ENCODE data around the gene DNAH9. TPM values are rescaled to one million over a fixed set of nuclear protein-coding genes. Genes with fewer than 3 reads are reported as not detected.

Gene DNAH9
- total and polyA plus RNA-seq, 2 of the 8 experiments (the other 6 are each of a cell fraction or from before 2014, with no cell fraction given): 0.21 to 0.86 TPM

- Histone ChIP-seq H3K79me2 (ENCODE audit: control insufficient read depth in 1 of 2, insufficient read depth in 2 of 2, low read length in 2 of 2) (no peaks in the 10 kb centered on the region), H4K91ac (replicated peaks; ENCODE audit: insufficient read length, low read length) (no peak overlapping the region), H3K79me1 (ENCODE audit: low read depth, low read length) (no peaks in the 10 kb centered on the region), H3K4ac (replicated peaks; ENCODE audit: insufficient read length, low read depth, low read length) (no peak overlapping the region), H3K56ac (replicated peaks; ENCODE audit: insufficient read length, low read depth, low read length) (no peak overlapping the region), H2AK5ac (ENCODE audit: low read depth, low read length) (no peak overlapping the region), H2BK20ac (ENCODE audit: low read length) (no peak overlapping the region), H3K14ac (ENCODE audit: insufficient read length) (no peak overlapping the region), H3K18ac (ENCODE audit: extremely low read depth, low read length) (no peak overlapping the region), H3K4me2 (ENCODE audit: insufficient read depth in 1 of 2, low read depth in 2 of 2, low read length in 2 of 2) (no peak overlapping the region), H4K5ac (ENCODE audit: insufficient read length, low read depth, low read length) (no peak overlapping the region), H3K27me3 (replicated peaks in 1 of 4; ENCODE audit: control insufficient read depth in 3 of 4, extremely low read depth in 1 of 4, insufficient read depth in 3 of 4, low read length in 3 of 4) (no peaks in the 10 kb centered on the region), H3K9ac (replicated peaks in 1 of 4; ENCODE audit: extremely low read depth in 1 of 4, low read depth in 3 of 4, low read length in 3 of 4) (no peak overlapping the region), H3K4me1 (replicated peaks in 1 of 4; ENCODE audit: control insufficient read depth in 3 of 4, insufficient read depth in 4 of 4, low read length in 3 of 4) (no peaks in the 10 kb centered on the region), H3K4me3 (ENCODE audit: extremely low read depth in 1 of 4, insufficient read depth in 2 of 4, low read depth in 3 of 4, low read length in 4 of 4) (no peak overlapping the region), H2BK15ac (ENCODE audit: low read length) (no peak overlapping the region), H3K9me3 (ENCODE audit: insufficient read depth in 2 of 2, low read depth in 1 of 2, low read length in 1 of 2) (no peaks in the 10 kb centered on the region), H2BK5ac (ENCODE audit: low read depth, low read length) (no peak overlapping the region), H4K20me1 (replicated peaks in 1 of 2; ENCODE audit: control insufficient read depth in 1 of 2, insufficient read depth in 2 of 2, low read length in 2 of 2) (no peaks in the 10 kb centered on the region), H3K27ac (ENCODE audit: low read depth, low read length) (no peak overlapping the region), H3K23ac (ENCODE audit: insufficient read length) (no peak overlapping the region), H2BK120ac (replicated peaks; ENCODE audit: low read depth, low read length) (no peak overlapping the region), H3K23me2 (ENCODE audit: low read depth, low read length) (no peaks in the 10 kb centered on the region), H2BK12ac (ENCODE audit: low read depth, low read length) (no peak overlapping the region), H4K8ac (ENCODE audit: extremely low read depth, insufficient read depth, low read length) (no peak overlapping the region), H2AFZ (ENCODE audit: low read length) (no peak overlapping the region), H3K36me3 (ENCODE audit: control insufficient read depth in 2 of 4, insufficient read depth in 4 of 4, low read length in 3 of 4) (no peaks in the 10 kb centered on the region)
- ChIA-PET POLR2A (ENCODE audit: partially characterized antibody) (no interaction called here), CTCF (ENCODE audit: partially characterized antibody) (interaction anchor here (0.7 to 1.2 kb wide), 2 partner anchors 17 to 120 kb away, joined by 3 read pairs; no protein-coding TSS in a partner anchor)
- WGBS, 2 experiments (ENCODE audit: extremely low coverage in 1 of 2, insufficient coverage in 1 of 2, insufficient read length in 1 of 2, insufficient replicate concordance in 2 of 2, low coverage in 1 of 2, low lambda C conversion rate in 2 of 2, missing lambda C conversion rate in 1 of 2): 85% methylated on average over 2 of the region's 2 CpGs; no CpG with 5 or more reads in 1 of the 2 experiments
- FAIRE-seq (no peak), DNase-seq (ENCODE audit: low read depth in 1 of 2, low spot score in 2 of 2) (no peak)
- TF ChIP-seq RFX5 (IDR thresholded peaks at IDR 0.05; ENCODE audit: borderline replicate concordance, low read depth, low read length): no peak
- TF ChIP-seq TBP (IDR thresholded peaks at IDR 0.05; ENCODE audit: low read depth, low read length): no peak
- no peak for TF ChIP-seq CHD1 (IDR thresholded peaks at IDR 0.05; ENCODE audit: low read depth, low read length)
- no peak for TF ChIP-seq BACH1 (IDR thresholded peaks at IDR 0.05; ENCODE audit: low read length)
- TF ChIP-seq RBBP5 (IDR thresholded peaks at IDR 0.05; ENCODE audit: borderline replicate concordance, low read depth, low read length): no peak
- TF ChIP-seq SIN3A (conservative IDR thresholded peaks at IDR 0.05 in 1 of 2, IDR thresholded peaks at IDR 0.05 in 1 of 2; ENCODE audit: low read depth in 1 of 2, low read length in 2 of 2): no peak
- TF ChIP-seq KDM4A (IDR thresholded peaks at IDR 0.05; ENCODE audit: low read depth, low read length, severe bottlenecking): no peak
- no peak for TF ChIP-seq CBX5 (IDR thresholded peaks at IDR 0.05; ENCODE audit: low read depth, low read length)
- TF ChIP-seq TAF1 (IDR thresholded peaks at IDR 0.05; ENCODE audit: low read depth, low read length): no peak
- no peak for TF ChIP-seq SP1 (IDR thresholded peaks at IDR 0.05; ENCODE audit: low read depth, low read length)
- TF ChIP-seq JUND (IDR thresholded peaks at IDR 0.05; ENCODE audit: low read length): no peak
- no peak for TF ChIP-seq ASH2L (IDR thresholded peaks at IDR 0.05; ENCODE audit: low read length)
- TF ChIP-seq POLR2AphosphoS5 (IDR thresholded peaks at IDR 0.05; ENCODE audit: low read depth, low read length): no peak
- TF ChIP-seq RXRA (IDR thresholded peaks at IDR 0.05; ENCODE audit: insufficient read depth, low read depth, low read length): no peak
- TF ChIP-seq KDM5A (IDR thresholded peaks at IDR 0.05; ENCODE audit: low read length): no peak
- TF ChIP-seq TEAD4 (IDR thresholded peaks at IDR 0.05; ENCODE audit: low read depth, low read length): no peak
- no peak for TF ChIP-seq FOSL1 (IDR thresholded peaks at IDR 0.05; ENCODE audit: insufficient read depth, low read depth, low read length)
Measured at GRCh38 chr17:11779892-11780291, 181.6 kb downstream of the DNAH9 start.

Measured in H1 (cell line).